ENCODE results near the gene ARGLU1.

- TF ChIP-seq CTCF (IDR thresholded peaks at IDR 0.05) (no peak), POLR2A (IDR thresholded peaks at IDR 0.05) (no peak), POLR2AphosphoS5 (IDR thresholded peaks at IDR 0.05) (no peak), EP300 (IDR thresholded peaks at IDR 0.05) (no peak)
Measured at GRCh38 chr13:106503272-106503671, 64.7 kb downstream of the ARGLU1 start.

Data from suprapubic skin (tissue), 4 donors.